HG02642 (cell line): ENCODE measurements around the gene DACT3.
A peak's percentile ranks its signal among the peaks of the same experiment; 100 is the strongest.

Experiments
- ATAC-seq: cut with Tn5 transposase; IDR thresholded peaks from one replicate; pipeline ENCODE4 v1.9.1; 2021; ENCODE audit warnings: mild to moderate bottlenecking; ENCODE audit not compliant: unreplicated experiment, poor library complexity

The DACT3 gene

GRCh38 chr19:46600384-46601317 is 60.3 kb downstream of the DACT3 start:
- ATAC-seq, result peak; percentile 84

- no peak for ATAC-seq
Measured at GRCh38 chr19:46599716-46600373, 61.1 kb downstream of the DACT3 start.

DNA sequence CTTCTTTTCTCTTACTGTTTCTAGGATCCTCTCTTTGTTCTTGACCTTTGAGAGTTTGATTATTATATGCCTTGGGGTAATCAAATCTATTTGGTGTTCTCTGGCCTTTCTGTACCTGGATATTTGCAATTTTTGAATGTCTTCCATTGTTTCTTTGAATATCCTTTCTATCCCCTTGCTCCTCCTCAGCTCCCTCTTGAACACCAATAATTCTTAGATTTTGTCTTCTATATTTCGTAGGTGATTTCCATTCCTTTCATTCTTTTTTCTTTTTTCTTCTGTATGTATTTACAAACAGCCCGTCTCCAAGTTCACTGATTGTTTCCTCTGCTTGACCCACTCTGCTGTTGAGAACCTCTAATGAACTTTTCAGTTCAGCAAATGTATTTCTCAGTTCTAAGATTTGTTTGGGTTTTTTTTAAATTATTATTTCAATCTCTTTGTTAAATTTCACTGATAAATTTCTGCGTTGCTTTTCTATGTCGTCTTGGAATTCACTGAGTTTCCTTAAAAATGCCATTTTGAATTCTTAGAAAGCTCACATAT is 62.5 kb downstream of the DACT3 start:
- no peak for ATAC-seq
